GM23338 (cell line): Measurements from ENCODE around the gene DOCK7.
A peak's percentile ranks its signal among the peaks of the same experiment; 100 is the strongest.

Experiments used
- CTCF ChIP-seq, 2 experiments: fragments of 200-600 bp in 1 of 2; sonication (generic) in 1 of 2; conservative IDR thresholded peaks; 2 replicates each; pipeline versions ENCODE4 v1.5.1 to v1.6.1; 2016 to 2017; ENCODE audit warnings: antibody characterized with exemption in 2 of 2, low read depth in 2 of 2, mild to moderate bottlenecking in 2 of 2, moderate library complexity in 1 of 2
- EZH2 ChIP-seq: fragments of 200-600 bp; sonication (generic); IDR thresholded peaks from one replicate; pipeline ENCODE4 v1.8.0; 2017; ENCODE audit warnings: antibody characterized with exemption, mild to moderate bottlenecking, low read depth; ENCODE audit not compliant: unreplicated experiment
- REST ChIP-seq: IDR thresholded peaks from one replicate; pipeline ENCODE4 v1.6.1; 2018; ENCODE audit warnings: antibody characterized with exemption; ENCODE audit not compliant: unreplicated experiment
- TF ChIP-seq, protein P1 (sequence below): IDR thresholded peaks from 2 replicates; pipeline ENCODE4 v1.6.1; 2016; ENCODE audit warnings: antibody characterized with exemption

- TF ChIP-seq CTCF (conservative IDR thresholded peaks at IDR 0.05; ENCODE audit: low read depth in 2 of 2) (peak; percentile 78 to 96), EZH2 (no peak), REST (no peak)
- TF ChIP-seq, protein P1, sequence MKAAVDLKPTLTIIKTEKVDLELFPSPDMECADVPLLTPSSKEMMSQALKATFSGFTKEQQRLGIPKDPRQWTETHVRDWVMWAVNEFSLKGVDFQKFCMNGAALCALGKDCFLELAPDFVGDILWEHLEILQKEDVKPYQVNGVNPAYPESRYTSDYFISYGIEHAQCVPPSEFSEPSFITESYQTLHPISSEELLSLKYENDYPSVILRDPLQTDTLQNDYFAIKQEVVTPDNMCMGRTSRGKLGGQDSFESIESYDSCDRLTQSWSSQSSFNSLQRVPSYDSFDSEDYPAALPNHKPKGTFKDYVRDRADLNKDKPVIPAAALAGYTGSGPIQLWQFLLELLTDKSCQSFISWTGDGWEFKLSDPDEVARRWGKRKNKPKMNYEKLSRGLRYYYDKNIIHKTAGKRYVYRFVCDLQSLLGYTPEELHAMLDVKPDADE: no peak
Observed at GRCh38 chr1:62530516-62531154, 157.6 kb downstream of the DOCK7 start.
